ENCODE results near the gene ADGRF4. TPM values are rescaled to one million over a fixed set of nuclear protein-coding genes. Genes with fewer than 3 reads are reported as not detected.

The ADGRF4 gene
- total RNA-seq, 6 experiments from 2014 or later, result not detected

DNA sequence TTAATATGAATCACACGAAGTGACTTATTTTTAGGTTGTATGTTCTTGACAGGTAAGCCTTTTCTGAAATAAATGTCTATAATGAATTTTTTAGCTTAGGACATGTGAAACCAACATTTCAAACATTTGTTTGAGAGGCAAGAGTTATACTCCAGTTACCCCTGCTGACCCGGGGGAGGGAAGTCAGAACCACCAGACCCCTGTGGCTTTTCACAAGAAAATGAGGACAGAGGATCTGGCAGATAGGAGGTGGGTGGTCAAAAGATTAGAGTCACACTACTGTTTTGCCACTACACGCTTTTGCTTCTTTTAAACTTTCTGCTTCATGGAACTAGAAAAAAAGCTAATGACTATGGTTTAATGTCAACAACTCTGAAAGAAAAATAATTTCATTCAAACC is 27.5 kb upstream of the ADGRF4 start:
- TF ChIP-seq, protein P1, sequence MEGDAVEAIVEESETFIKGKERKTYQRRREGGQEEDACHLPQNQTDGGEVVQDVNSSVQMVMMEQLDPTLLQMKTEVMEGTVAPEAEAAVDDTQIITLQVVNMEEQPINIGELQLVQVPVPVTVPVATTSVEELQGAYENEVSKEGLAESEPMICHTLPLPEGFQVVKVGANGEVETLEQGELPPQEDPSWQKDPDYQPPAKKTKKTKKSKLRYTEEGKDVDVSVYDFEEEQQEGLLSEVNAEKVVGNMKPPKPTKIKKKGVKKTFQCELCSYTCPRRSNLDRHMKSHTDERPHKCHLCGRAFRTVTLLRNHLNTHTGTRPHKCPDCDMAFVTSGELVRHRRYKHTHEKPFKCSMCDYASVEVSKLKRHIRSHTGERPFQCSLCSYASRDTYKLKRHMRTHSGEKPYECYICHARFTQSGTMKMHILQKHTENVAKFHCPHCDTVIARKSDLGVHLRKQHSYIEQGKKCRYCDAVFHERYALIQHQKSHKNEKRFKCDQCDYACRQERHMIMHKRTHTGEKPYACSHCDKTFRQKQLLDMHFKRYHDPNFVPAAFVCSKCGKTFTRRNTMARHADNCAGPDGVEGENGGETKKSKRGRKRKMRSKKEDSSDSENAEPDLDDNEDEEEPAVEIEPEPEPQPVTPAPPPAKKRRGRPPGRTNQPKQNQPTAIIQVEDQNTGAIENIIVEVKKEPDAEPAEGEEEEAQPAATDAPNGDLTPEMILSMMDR (IDR thresholded peaks at IDR 0.05), result no peak
- no peak for DNase-seq
- H3K27ac Mint-ChIP-seq, result no peak overlapping the region
- no peak overlapping the region for H3K4me3 Mint-ChIP-seq
- peaks cover 4% of the 10 kb centered on the region; the same call in 1 of the 2 replicates for H3K4me1 Mint-ChIP-seq (ENCODE audit: low read depth)
- H3K36me3 Mint-ChIP-seq (ENCODE audit: low read depth), result no peaks in the 10 kb centered on the region
- H3K9me3 Mint-ChIP-seq, result no peaks in the 10 kb centered on the region
- no peaks in the 10 kb centered on the region; the same call in 1 of the 2 replicates for H3K27me3 Mint-ChIP-seq (ENCODE audit: insufficient read depth)

DNA sequence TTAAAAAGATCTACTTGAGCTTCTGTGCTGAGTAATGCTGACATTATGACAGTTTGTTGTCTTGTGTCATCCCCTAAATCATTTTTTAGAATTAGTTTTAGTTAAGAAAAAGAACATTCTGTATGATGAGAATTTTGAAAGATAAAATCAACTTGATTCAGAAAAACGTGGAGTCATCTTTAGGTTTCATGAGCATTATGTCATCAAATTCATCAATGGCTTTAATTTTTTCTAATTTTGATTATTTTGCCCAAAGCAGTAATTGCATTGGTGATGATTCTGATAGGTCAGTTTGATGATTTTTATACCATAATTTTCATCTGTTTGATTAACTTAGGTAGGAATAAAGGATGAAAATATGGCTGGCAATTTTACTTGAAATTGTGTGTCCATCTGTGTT is 26.6 kb upstream of the ADGRF4 start:
- Mint-ChIP-seq H3K4me3 (no peak overlapping the region), H3K36me3 (ENCODE audit: low read depth) (no peaks in the 10 kb centered on the region), H3K27me3 (ENCODE audit: insufficient read depth) (no peaks in the 10 kb centered on the region; the same call in 1 of the 2 replicates), H3K27ac (no peak overlapping the region), H3K9me3 (no peaks in the 10 kb centered on the region), H3K4me1 (ENCODE audit: low read depth) (peaks cover 4% of the 10 kb centered on the region; the same call in 1 of the 2 replicates)
- TF ChIP-seq, protein P1 (IDR thresholded peaks at IDR 0.05), result no peak
- DNase-seq, result no peak

DNA sequence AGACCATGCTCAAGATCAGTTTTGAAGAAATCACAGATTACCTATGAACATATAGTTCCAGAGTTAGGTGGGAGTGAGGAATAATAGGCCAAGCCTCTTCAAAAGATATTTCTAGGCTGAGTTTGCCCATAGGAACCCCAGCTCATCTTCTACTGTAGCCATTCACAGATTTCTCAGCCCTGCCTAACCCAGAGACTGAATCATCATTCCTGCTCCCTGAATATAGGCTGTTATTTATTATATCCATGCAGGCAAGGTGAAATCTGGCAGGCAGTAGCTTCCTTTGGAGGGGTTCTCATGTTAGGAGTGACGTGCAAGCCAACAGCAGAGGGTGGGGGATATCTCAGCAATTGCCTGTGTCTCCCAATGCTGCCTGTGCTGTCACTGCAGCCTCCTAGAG is 25.6 kb upstream of the ADGRF4 start:
- DNase-seq, result no peak
- H3K4me1 Mint-ChIP-seq (ENCODE audit: low read depth), result peaks cover 4% of the 10 kb centered on the region; the same call in 1 of the 2 replicates
- H3K4me3 Mint-ChIP-seq, result no peak overlapping the region
- no peak overlapping the region for H3K27ac Mint-ChIP-seq
- H3K9me3 Mint-ChIP-seq, result no peaks in the 10 kb centered on the region
- TF ChIP-seq, protein P1 (IDR thresholded peaks at IDR 0.05), result no peak
- no peaks in the 10 kb centered on the region for H3K36me3 Mint-ChIP-seq (ENCODE audit: low read depth)
- no peaks in the 10 kb centered on the region; the same call in 1 of the 2 replicates for H3K27me3 Mint-ChIP-seq (ENCODE audit: insufficient read depth)

DNA sequence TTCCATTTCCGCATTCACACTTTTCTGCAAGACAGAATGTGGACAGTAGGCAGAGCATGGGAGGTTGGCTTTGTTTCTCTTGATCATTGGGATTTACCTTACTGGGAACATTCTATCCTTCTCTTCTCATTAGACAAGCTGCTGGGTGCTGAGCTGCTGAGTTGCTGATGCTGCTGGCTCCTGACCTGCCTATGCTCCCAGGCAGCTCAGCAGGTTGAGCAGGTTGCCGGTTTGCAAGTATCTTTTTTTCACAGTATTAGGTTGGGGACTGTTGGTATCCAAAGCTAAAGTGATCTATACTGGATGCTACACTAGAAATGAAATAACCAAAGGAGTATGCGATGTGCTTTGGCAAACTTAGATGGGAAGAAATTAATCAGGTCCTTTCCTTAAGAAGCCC is 23.7 kb upstream of the ADGRF4 start:
- Mint-ChIP-seq H3K27ac (no peak overlapping the region), H3K4me3 (no peak overlapping the region), H3K9me3 (no peaks in the 10 kb centered on the region), H3K36me3 (ENCODE audit: low read depth) (no peaks in the 10 kb centered on the region), H3K27me3 (ENCODE audit: insufficient read depth) (no peaks in the 10 kb centered on the region; the same call in 1 of the 2 replicates), H3K4me1 (ENCODE audit: low read depth) (peaks cover 4% of the 10 kb centered on the region; the same call in 1 of the 2 replicates)
- TF ChIP-seq, protein P1 (IDR thresholded peaks at IDR 0.05), result no peak
- DNase-seq, result no peak

DNA sequence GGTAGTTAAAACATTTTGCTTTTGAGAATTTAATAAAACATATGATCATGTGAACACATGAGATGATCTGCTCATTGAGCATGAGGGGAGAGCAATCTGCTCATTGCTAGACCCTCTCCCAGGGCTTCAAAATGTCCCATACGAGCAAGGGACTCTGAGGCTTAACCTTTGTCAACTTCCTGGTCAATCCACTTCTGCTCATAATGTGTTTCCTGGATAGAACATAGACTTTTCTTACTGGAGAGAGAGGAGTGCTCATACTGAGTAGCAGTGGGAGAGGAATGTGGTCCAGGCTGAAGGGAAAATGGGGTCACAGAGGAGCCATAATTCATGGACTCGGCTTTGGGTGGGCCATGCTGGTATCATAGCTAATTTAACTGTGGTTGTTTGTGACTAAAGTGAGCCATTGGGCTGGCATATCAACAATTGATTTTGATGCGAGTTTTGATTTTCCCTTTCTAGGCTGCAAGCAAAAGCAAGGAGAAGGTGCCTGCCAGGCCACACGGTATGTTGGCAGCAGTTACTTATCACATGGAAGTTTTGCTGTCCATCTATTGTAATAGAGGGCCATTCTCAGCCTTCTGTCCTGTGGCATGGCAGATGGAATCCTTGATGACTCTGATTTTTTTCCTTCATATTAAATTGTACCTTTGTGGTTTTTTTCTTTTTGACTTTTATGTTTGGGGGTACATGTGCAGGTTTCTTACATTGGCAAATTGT is 20.8 kb upstream of the ADGRF4 start:
- Mint-ChIP-seq H3K36me3 (ENCODE audit: low read depth) (no peaks in the 10 kb centered on the region), H3K27me3 (ENCODE audit: insufficient read depth) (no peaks in the 10 kb centered on the region; the same call in 1 of the 2 replicates), H3K4me1 (ENCODE audit: low read depth) (no peaks in the 10 kb centered on the region), H3K9me3 (no peaks in the 10 kb centered on the region), H3K4me3 (no peak overlapping the region), H3K27ac (no peak overlapping the region)
- DNase-seq, result no peak
- TF ChIP-seq, protein P1 (IDR thresholded peaks at IDR 0.05), result no peak
